Endometrium (tissue), 2 donors: Measurements from ENCODE around the gene LAMB2.

Experiments
- FAIRE-seq: peaks from 2 replicates; lab custom pipeline; 2012; peaks lifted over from hg19 to GRCh38; lab: Jason Lieb, UNC
- donor health status: control.
- donor health status: control.

LAMB2 gene

DNA sequence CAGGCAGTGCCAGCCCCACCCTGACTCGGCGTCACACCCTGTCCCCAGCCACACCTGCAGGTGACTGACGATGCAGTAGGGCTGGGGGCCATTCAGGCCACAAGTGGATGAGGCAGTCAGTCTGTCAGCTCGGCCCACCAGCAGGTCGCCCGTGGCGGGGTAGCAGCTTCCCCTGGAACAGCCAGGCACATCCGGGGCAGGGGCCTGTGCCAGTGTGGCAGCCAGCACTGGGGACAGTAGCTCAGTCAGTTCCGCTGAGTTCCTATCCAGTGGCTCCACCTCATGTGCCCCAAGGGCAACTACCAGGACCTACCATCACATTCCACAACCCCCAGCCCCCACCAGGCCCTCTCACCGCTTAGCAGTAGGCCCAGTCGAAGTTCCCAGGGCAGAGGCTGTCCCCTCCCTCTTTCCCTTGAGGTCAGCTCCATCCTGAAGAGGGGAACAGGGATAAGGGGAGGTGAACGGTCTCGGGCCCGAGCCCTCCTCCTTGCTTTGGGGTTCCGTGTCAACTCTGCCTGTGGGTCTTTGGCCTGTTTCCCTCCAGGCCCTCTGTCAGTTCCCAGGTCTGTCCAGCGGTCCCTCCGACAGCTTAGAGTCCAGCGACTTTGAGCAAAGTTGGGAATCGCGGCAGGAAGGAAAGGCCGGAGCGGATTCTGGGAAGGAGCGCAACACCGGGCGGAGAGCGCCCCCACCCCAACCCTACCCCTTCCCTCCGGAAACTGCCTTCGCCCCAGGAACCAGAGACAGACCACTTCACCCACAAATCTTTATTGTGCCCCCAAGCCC lies at the start of gene LAMB2:
Gene LAMB2 (minus strand): TSS at position 614 of the 789 bp plus-strand sequence. CDS start 183 bp downstream, at position 431.
- FAIRE-seq = no peak

DNA sequence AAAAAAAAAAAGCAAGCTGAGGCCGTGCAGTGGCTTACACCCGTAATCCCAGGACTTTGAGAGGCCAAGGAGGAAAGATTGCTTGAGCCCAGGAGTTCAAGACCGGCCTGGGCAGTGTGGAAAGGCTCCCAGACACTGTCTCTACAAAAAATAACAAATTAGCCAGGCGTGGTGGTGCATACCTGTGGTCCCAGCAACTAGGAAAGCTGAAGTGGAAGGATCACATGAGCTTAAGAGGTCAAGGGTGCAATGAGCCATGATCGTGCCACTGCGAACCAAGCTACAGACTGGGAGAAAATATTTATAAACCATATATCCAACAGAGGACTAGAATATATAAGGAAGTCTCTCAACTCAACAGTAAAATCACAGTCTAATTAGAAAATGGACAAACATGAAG lies 48.5 kb upstream of the LAMB2 start:
- FAIRE-seq = no peak

DNA sequence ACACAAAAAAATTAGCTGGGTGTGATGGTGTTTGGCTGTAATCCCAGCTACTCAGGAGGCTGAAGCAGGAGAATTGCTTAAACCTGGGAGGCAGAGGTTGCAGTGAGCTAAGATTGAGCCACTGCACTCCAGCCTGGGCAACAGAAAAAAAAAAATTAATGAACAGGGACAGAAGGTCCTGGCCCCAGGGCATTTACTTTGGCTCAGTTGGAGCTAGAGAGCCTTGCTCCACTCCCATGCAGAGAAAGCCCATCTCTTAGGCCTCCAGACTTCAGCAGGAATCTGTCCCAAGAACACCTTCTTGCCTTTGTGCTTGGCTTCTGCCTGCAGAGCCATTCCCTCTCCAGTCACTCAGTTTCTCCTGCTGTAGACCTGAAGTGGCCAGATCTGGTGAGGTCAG lies 47.3 kb upstream of the LAMB2 start:
- FAIRE-seq = no peak

DNA sequence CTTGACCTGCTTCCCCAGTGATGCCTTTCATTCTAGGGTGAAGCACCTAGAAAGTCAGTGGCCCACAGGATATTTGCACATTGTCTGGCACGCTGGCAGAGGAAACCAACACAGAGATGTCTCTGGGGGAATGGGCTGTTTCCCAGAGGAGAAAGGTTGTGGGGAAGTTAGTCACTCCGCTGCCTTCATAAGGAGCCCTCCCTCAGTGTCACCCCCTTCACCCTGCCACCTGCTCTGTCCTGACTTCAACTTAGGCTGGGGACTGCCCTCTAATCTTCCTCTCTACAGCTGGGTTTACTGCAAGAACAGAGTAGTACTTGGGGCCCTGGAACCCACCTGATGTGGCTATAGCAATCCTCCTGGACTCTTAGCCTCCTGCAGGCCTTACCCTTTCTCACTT lies 44.2 kb upstream of the LAMB2 start:
- FAIRE-seq = no peak

DNA sequence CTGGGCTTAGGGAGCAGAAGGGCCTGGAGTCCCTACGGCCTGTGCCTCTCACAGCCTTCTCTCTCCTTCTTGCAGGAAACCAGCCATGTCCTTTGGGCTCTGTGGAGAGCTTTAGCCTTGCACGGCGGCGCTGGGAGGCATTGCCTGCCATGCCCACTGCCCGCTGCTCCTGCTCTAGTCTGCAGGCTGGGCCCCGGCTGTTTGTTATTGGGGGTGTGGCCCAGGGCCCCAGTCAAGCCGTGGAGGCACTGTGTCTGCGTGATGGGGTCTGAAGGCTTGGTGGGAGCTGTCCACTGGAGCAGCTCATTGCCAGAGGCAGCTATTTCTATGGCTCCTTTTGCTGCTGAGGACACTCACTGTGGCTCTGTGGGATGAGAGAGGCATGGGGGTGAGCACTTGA lies 42.7 kb upstream of the LAMB2 start:
- FAIRE-seq = no peak

DNA sequence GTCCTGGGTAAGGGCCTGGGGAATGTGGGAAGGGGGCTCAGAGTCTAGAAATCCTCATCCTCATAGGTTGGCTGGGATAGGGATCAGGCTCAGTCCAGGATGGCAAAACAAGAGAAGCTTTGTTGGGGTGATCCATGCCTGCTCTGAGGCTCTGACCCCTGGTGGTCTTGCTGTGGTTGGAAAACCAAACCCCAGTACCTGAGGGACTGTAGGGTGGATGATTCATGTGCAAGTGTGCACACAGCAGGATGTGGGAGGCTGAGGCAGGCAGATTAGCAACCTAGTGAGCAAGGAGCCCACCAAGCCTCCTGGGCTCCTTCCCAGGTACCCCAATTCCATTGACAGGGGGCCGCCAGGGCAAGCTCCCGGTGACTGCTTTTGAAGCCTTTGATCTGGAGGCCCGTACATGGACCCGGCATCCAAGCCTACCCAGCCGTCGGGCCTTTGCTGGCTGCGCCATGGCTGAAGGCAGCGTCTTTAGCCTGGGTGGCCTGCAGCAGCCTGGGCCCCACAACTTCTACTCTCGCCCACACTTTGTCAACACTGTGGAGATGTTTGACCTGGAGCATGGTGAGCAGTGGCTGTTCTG lies 41.6 kb upstream of the LAMB2 start:
- no peak for FAIRE-seq

DNA sequence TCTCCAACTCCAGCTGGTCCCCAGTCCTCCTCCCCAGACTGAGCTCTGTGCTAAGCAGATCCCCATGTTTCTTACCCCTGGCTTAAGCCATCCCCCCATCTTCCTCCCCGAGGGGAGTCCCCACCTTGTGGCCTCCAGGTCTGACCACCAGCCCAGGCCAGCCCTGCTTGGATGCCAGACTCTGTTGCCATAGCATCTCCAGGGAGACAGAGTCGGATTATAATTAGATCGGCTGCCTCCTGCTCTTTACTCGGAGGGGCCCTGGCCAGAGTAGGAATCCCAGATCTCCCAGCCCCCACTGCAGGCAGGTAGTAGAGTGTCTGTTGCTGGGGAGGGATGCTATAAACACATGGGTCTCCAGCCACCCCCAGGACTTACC lies 40.9 kb upstream of the LAMB2 start:
- FAIRE-seq = no peak

DNA sequence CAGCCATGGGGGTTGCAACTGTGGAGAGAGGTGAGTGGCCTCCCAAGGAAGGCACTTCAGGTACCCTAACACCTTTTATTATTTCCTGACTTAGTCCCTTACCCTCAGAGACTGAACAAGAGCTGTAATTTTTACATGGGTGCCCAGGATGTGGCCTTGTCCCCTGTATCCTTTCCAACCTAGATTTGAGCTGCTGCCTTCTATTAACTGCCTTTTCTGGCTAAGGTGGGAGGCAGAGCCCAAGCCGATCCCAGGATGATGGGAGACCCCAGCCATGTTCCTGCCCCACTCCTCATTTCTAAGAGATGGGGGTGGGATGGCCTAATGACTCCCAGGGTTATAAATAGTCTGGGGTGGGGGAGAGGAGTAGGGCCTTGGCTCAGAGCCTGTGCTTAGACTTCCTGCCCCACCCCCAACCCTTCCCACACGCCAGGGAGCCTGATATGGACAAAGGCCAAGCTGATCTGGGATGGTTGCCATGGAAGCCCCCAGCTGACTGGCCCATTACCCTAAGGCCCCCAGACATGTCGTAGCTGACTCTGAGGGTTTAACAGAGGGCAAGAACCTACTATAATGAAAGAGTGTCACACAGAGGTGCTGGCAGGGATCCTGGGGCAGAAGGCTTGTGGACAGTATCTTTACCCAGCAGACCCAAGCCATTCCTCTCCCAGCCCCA lies 40.4 kb upstream of the LAMB2 start:
- FAIRE-seq = no peak

DNA sequence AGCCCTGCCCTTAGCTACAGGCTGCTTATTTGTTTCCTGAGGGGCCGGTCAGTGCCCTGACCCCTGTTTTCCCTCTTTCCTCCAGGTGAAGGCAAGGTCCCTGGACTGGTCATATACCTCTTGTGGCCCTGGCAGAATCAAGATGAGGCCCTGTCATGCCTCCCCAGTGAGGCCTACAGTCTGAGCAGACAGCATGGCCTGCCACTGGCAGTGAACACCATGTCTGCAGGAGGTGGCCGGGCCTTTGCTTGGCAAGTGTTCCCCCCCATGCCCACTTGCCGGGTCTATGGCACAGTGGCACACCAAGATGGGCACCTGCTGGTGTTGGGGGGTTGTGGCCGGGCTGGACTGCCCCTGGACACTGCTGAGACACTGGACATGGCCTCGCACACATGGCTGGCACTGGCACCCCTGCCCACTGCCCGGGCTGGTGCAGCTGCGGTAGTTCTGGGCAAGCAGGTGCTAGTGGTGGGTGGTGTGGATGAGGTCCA lies 39.7 kb upstream of the LAMB2 start:
- FAIRE-seq = no peak

DNA sequence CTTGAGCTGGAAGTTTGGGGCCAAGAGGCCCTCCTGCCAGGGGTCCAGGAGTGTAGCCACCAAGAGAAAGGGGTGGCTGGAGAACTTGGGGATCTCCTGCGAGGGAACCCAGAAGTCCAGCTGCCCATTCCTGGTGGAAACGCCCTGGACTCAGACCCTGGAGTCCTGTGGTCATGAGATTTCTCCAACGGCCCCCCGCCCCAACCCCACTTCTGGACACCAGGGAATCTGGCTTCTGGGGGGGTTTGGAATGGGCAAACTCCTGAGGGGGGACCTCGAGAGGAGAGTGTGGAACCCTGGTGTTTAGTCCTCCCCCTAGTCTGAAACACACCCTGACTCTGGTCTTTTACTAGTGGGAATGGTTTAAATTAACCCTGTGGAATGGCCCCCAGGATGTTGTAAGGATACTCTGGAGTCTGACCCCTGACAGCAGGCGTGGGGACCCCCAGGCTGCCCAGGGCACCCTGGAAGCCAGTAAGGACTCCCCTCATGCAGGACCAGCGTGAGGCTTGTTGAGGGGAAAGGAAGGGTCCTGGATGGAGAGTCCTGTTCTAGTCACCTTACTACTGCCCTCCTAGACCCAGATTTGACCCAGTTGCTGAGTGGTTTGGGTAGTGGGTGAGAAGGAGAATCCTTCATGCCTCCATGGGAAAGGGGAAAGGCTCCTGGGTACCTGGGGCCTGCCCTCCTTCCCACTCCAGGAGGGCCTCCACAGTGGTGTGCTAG lies 39.1 kb upstream of the LAMB2 start:
- FAIRE-seq = no peak

DNA sequence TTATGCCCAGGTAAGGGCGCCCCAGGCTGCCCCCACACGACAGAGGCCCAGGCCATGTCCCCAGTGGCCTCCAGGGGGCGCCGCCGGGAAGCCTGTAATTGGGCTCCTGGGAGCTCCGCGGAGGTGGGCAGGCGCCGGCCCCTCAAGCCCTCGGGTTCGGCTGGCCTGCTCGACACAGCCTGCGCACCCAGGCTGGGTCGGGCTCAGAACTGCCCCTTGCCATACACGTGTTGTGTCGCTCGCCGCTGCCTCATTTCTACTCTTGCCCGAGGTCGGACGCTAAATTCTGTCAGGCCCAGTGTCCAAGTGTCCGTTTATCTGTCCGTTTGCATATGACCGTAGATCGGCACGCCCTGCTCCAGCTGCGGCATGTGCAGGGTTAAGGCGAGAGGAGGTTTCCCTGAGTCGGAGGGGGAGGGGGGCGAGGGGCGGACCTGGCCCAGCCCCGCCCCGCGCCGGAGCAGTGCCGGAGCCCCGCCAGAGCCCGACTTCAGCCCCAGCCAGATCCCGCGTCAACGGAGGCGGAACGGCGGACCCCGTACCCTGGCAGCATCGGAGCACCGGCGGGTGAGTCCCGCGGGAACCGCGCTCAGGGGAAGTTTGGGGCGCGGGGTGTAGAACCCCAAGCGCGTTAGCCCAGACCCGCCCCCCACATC lies 38.4 kb upstream of the LAMB2 start, which contains the start of gene KLHDC8B:
Gene KLHDC8B (plus strand): TSS at position 480 of the 656 bp plus-strand sequence. CDS start 1,172 bp downstream, outside the sequence.
- no peak for FAIRE-seq

DNA sequence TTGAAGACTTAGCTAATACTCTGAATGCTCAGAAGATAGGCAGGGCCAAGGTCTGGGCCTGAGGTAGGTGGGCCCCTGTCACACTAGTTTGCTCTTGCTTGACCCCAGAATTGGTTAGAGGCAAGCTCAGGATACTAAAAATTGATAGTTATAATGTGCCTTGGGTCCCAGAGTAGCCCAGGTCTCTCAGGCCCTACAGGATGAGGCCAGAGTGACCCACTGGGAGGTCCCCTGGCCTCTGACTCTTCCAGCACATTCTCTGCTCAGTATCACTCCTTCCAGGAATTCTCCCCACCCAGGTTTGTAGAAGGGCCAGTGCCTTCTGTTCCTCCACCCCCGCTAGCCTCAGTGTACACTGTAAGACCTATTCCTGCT lies 37.9 kb upstream of the LAMB2 start:
- no peak for FAIRE-seq

DNA sequence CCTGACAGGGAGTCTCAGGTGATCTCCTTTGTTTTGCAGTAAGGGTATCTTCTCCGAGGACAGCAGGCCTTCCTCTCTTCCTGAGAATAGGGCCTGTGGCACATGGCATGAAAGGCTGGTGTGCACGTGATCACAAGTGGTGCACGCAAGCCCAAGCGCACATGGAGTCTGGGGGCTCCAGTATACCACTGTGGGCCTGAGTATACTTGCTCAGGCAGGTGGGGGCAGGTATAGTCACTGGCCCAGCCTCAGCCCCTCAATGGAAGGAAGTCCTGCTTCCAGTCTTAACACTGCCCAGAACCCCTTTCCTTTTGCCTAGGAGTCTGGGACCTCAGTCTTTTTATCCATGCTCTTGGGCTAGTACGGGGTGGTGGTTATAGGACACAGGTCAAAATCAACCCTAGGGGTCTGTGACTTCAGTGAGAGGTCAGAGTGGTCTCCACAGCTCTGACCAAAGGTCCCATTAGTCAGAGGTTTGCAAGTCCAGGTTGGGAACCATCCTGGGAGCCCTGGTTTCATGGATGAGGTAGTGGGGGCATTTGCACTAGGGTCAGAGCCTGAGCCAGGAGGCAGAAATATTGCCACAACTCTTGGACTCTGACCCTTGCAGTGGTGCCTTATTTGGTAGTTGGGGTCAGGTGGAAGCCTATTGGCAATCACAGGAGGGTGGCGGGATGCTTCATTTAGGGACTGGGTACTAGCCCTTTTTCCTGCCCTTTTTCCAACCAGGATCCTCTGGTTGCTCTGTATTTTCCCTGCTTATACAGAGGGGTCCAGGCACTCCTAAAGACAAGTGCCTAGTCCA lies 34.1 kb upstream of the LAMB2 start:
- FAIRE-seq = no peak

DNA sequence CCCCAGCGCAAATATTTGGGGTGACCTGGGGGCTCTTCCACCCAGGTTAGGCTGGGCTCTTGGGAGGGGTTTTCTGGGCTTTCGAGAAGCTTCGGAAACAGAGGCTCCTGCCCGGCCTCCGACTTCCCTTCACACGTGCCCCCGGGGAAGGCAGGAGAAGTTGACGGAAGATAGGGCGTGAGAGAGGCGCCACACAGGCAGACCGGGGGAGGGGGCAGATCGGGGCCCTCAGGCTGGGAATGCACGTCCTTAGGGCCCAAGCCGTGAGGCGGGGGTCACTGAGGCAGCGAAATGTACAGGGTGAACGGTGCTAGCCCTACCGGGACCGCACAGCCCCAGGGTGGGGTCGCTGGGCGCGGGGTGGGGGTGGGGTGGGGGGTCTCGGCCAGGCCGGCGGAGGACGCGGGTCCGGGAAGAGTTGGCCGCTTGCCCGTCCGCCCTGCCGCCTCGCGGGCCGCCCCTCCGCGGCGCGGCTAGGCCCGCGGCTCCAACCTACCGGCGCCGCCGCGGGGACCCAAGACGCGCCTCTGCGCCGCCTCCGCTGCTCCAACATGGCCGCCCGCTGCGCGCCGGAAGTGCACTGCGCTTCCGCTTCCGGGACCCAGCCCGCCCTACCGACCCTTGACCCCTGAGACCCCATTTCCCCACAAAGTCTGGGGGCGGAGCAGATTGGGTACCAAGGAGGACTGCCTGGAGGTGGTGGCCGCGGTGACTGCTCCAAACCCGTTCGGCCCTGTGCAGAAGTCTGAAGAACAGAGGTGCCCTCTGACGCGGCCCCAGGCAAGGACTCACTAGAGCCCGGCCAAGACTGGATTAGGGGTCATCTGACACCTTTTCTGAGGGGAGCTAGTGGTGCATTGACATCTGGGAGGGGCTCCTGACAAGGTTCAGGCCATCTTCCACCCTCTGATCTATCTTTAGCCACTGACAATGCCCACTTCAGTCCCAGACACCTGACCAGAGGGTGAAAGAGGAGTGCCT lies 33.2 kb upstream of the LAMB2 start, which contains the start of gene CCDC71:
Gene CCDC71 (minus strand): TSS at position 561 of the 981 bp plus-strand sequence. CDS start 2,123 bp downstream, outside the sequence.
- no peak for FAIRE-seq

DNA sequence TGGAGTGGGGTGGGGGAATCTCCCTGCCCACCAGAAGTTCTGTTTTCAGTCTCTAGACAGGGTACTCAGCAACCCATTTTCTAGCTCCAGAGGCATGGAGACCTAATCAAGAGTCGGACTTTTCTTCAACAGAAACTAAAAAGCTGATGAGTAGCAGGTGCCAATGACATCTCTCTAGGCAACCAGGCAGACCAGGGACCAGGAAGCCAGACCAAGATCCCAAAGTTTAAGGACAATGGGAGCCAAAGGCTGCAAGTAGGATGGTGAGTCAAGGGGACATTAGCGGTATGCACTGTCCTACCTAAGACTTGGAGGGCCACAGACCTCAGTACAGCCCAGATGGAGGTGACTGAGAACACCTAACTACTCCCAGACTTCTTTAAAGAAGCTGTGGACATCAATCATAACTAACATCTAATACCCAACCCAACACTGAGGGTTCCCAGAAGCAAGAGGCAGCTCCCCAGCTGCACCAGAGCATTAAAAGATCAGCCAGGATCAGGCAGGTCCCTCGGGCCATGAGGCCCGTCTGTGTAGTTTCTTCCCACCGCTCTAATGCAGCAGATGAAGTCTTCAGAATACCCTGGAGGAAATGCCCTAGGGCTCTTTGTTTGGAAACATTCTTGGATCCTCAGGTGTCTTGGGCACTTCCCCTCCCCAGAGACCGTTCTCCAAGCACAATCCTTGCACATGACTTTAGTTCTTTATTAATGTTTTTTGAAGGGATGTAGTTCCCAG lies 32.3 kb upstream of the LAMB2 start:
- FAIRE-seq = no peak

DNA sequence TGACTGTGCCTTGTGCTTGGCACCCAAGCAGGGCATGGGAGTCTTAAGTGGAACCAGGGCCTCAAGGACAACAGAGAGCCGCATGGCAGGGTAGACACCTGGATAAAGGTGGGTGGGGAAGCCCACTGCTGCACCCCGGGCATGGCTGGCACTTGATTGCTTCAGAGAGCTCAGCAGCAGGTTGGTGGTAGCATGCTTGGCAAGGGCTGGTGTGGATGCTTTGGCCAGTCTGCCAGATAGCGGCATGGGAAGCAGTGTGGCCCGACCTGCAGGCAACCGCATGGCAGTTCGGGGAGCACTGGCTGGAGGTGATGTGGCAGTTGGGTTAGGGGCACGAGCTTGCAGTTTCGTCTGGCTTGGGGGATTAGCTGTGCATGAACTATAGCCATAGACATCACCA lies 30.8 kb upstream of the LAMB2 start:
- FAIRE-seq = no peak

DNA sequence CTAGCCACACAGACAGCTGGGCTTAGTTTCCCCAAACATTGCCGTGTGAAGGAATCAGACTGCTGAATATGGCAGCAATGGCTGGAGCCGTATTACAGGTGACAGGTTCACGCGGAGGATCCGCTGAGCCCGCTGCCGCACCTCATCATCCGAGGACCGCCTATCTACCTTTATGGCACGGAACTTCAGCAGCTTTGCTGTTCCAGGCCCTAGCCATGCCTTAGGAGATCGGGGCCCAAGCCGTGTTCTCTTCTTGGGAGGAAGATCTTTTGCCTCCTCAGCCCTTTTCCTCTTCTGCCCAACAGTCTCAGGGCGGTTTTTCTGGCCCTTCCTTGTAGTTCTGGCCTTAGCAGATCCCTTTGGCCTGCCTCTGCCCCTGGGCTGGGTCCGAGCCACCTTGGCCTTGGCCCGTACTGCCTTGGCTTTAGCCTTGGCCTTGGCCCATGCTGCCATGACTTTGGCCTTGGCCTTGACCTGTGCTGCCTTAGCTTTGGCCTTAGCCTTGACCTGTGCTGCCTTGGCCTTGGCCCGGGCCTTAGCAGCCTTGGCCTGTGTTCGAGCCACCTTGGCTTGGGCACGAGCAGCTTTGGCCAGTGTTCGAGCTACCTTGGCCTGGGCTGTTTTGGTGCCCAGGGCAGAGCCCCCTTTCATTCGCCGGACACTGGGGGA lies 30.0 kb upstream of the LAMB2 start:
- FAIRE-seq = no peak

DNA sequence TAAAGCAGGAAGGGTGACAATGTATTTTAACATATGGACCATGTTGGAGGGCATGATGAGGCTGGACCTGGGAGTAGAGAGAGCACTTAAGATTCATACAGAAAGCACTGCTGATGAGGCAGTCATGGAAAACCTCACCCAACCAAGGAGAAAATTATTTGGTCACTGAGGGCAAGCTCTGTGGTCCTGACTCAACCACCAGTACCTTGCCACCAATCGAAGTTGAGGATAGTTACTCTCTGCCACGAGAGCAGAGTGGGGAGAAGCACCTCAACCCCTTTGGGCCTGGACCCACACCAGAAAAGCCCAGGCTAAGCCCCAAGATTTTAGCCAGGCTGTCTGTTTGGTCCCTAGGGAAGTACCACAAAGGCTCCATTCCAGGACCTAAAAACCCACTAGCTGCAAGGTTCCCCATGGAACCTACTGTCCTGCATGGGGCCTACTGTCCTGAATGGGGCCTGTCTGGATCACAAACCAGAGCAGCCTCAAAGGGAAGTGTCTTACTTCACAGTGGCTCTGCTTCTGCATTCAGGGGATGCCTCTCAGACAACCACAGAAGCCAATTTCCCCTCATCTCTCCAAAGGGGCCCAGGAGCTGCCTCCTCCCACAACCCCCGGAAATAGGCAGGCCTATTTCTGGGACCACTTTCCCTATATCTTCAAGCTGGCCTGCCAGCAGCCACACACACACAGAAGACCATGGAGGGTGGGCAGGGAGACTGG lies 29.1 kb upstream of the LAMB2 start:
- FAIRE-seq = no peak
